Neural cell (in vitro differentiated cells): ENCODE results near the gene PHACTR3. TPM values are rescaled to one million over a fixed set of nuclear protein-coding genes. Genes with fewer than 3 reads are reported as not detected.

Source experiments
- H2AFZ ChIP-seq: fragments of 200-600, 300-800 bp; sonication (generic), shearing (Covaris generic); 2 replicates; pipeline ENCODE4 v1.6.0; 2014; ENCODE audit warnings: low read depth, mild to moderate bottlenecking, antibody characterized with exemption, low read length, moderate library complexity
- H3F3A ChIP-seq: fragments of 200-600 bp; shearing (Covaris generic); 2 replicates; pipeline ENCODE4 v1.6.1; 2016; ENCODE audit warnings: mild to moderate bottlenecking, moderate library complexity, mixed read lengths, antibody characterized with exemption, low read length; ENCODE audit not compliant: insufficient read depth, poor library complexity, severe bottlenecking
- H3K27ac ChIP-seq: fragments of 200-600, 300-800 bp; sonication (generic), shearing (Covaris generic); 2 replicates; pipeline ENCODE4 v1.5.1; 2014; ENCODE audit warnings: mild to moderate bottlenecking, low read length, moderate library complexity
- H3K27me3 ChIP-seq: fragments of 300-800, 200-600 bp; sonication (generic), shearing (Covaris generic); 2 replicates; pipeline ENCODE4 v1.6.0; 2014; ENCODE audit warnings: mild to moderate bottlenecking, low read depth, low read length, moderate library complexity; ENCODE audit not compliant: insufficient read depth
- H3K36me3 ChIP-seq: fragments of 300-800, 200-600 bp; sonication (generic), shearing (Covaris generic); 2 replicates; pipeline ENCODE4 v1.5.1; 2014; ENCODE audit warnings: mild to moderate bottlenecking, antibody characterized with exemption, low read length, moderate library complexity; ENCODE audit not compliant: insufficient read depth
- H3K4me2 ChIP-seq: fragments of 300-800, 200-600 bp; sonication (generic), shearing (Covaris generic); 2 replicates; pipeline ENCODE4 v1.6.0; 2014; ENCODE audit warnings: mild to moderate bottlenecking, low read length
- H3K4me3 ChIP-seq: fragments of 300-800, 200-600 bp; sonication (generic), shearing (Covaris generic); 2 replicates; pipeline ENCODE4 v1.5.1; 2014; ENCODE audit warnings: mild to moderate bottlenecking, low read length, moderate library complexity
- H3K79me2 ChIP-seq: fragments of 200-600 bp; shearing (Covaris generic); replicated peaks from 2 replicates; pipeline ENCODE4 v1.6.0; 2014; ENCODE audit warnings: mild to moderate bottlenecking, low read length, moderate library complexity; ENCODE audit not compliant: insufficient read depth
- H3K9ac ChIP-seq: fragments of 300-800, 200-600 bp; sonication (generic), shearing (Covaris generic); 2 replicates; pipeline ENCODE4 v1.6.1; 2016; ENCODE audit warnings: mild to moderate bottlenecking, low read length, mixed read lengths
- H3K9me2 ChIP-seq: fragments of 200-600 bp; shearing (Covaris generic); 2 replicates; pipeline ENCODE4 v1.6.1; 2016; ENCODE audit warnings: mild to moderate bottlenecking, low read length, mixed read lengths; ENCODE audit not compliant: insufficient read depth
- H3K9me3 ChIP-seq: fragments of 200-600, 300-800 bp; sonication (generic), shearing (Covaris generic); 2 replicates; pipeline ENCODE4 v1.6.1; 2016; ENCODE audit warnings: mild to moderate bottlenecking, mixed run types, low read length, moderate library complexity, mixed read lengths
- H4K20me1 ChIP-seq: fragments of 200-600 bp; shearing (Covaris generic); 2 replicates; pipeline ENCODE4 v1.6.1; 2016; ENCODE audit warnings: mild to moderate bottlenecking, mixed run types; ENCODE audit not compliant: insufficient read depth
- CTCF ChIP-seq: fragments of 450-650 bp; IDR thresholded peaks from 2 replicates; pipeline ENCODE4 v1.5.1; 2014; ENCODE audit warnings: antibody characterized with exemption, mild to moderate bottlenecking, moderate library complexity; ENCODE audit not compliant: poor library complexity, severe bottlenecking
- EP300 ChIP-seq: fragments of 450-650 bp; conservative IDR thresholded peaks from 2 replicates; pipeline ENCODE4 v1.6.1; 2014; ENCODE audit warnings: antibody characterized with exemption, mild to moderate bottlenecking, moderate library complexity; ENCODE audit not compliant: poor library complexity, severe bottlenecking
- EZH2 ChIP-seq: fragments of 200-600, 300-800 bp; shearing (Covaris generic), sonication (generic); IDR thresholded peaks from 2 replicates; pipeline ENCODE4 v1.6.1; 2014; ENCODE audit warnings: antibody characterized with exemption, low read length, borderline replicate concordance, mild to moderate bottlenecking; ENCODE audit not compliant: insufficient read depth, poor library complexity, severe bottlenecking
- MXI1 ChIP-seq: fragments of 450-650 bp; conservative IDR thresholded peaks from 2 replicates; pipeline ENCODE4 v1.6.1; 2014; ENCODE audit warnings: antibody characterized with exemption, mild to moderate bottlenecking; ENCODE audit not compliant: poor library complexity, severe bottlenecking
- POLR2AphosphoS5 ChIP-seq: IDR thresholded peaks from 2 replicates; pipeline ENCODE4 v1.6.1; 2012
- RAD21 ChIP-seq: fragments of 450-650 bp; conservative IDR thresholded peaks from 2 replicates; pipeline ENCODE4 v1.6.1; 2014; ENCODE audit warnings: antibody characterized with exemption, mild to moderate bottlenecking, moderate library complexity
- REST ChIP-seq: IDR thresholded peaks from 2 replicates; pipeline ENCODE4 v1.6.1; 2012; ENCODE audit warnings: borderline replicate concordance
- SMC3 ChIP-seq: fragments of 450-650 bp; conservative IDR thresholded peaks from 2 replicates; pipeline ENCODE4 v1.6.1; 2014; ENCODE audit warnings: antibody characterized with exemption, mild to moderate bottlenecking, moderate library complexity; ENCODE audit not compliant: poor library complexity
- TAF1 ChIP-seq: IDR thresholded peaks from 2 replicates; pipeline ENCODE4 v1.6.1; 2012; ENCODE audit warnings: low read depth
- polyA plus RNA-seq: library from polyadenylated mRNA; depleted of rRNA; stranded (reverse); fragments of >200 nt; gene quantifications from 2 replicates; pipeline ENCODE4 v1.2.3, GENCODE V29; 2014

The PHACTR3 gene
- polyA plus RNA-seq, 1 donor from 2014 or later = 1.3 TPM

GRCh38 chr20:59676126-59676850 is 71.9 kb downstream of the PHACTR3 start:
- Histone ChIP-seq H4K20me1 (no peaks in the 10 kb centered on the region), H3F3A (no peaks in the 10 kb centered on the region), H3K36me3 (no peaks in the 10 kb centered on the region), H3K79me2 (no peaks in the 10 kb centered on the region), H3K27ac (no peak overlapping the region), H3K27me3 (no peaks in the 10 kb centered on the region), H2AFZ (no peak overlapping the region), H3K4me2 (no peak overlapping the region), H3K9me3 (peaks cover 4% of the 10 kb centered on the region), H3K9me2 (no peaks in the 10 kb centered on the region), H3K4me3 (no peak overlapping the region), H3K9ac (no peak overlapping the region)
- TF ChIP-seq TAF1 (no peak), SMC3 (no peak), POLR2AphosphoS5 (no peak), EZH2 (no peak), RAD21 (no peak), CTCF (no peak), REST (no peak), MXI1 (no peak), EP300 (no peak)

GRCh38 chr20:59676851-59677182 is 72.5 kb downstream of the PHACTR3 start:
- no peaks in the 10 kb centered on the region for H4K20me1 ChIP-seq
- no peak overlapping the region for H3K27ac ChIP-seq
- no peak overlapping the region for H3K4me3 ChIP-seq
- H3K79me2 ChIP-seq = no peaks in the 10 kb centered on the region
- no peaks in the 10 kb centered on the region for H3K27me3 ChIP-seq
- no peak overlapping the region for H2AFZ ChIP-seq
- H3K9me2 ChIP-seq = no peaks in the 10 kb centered on the region
- TF ChIP-seq EZH2 (no peak), POLR2AphosphoS5 (no peak), CTCF (no peak), RAD21 (no peak), TAF1 (no peak), EP300 (no peak), SMC3 (no peak), MXI1 (no peak), REST (no peak)
- no peaks in the 10 kb centered on the region for H3K36me3 ChIP-seq
- peaks cover 4% of the 10 kb centered on the region for H3K9me3 ChIP-seq
- H3F3A ChIP-seq = no peaks in the 10 kb centered on the region
- H3K4me2 ChIP-seq = no peak overlapping the region
- no peak overlapping the region for H3K9ac ChIP-seq
